Thymus (tissue), 11 donors: ENCODE data around the gene SUPT20H. TPM values are rescaled to one million over a fixed set of nuclear protein-coding genes. Genes with fewer than 3 reads are reported as not detected.

Experiments
- DNase-seq, 9 donors: peaks; one replicate each; pipeline ENCODE4 v3.0.0-alpha.2; 2013; ENCODE audit warnings: low spot score in 9 of 9, low read depth in 6 of 9, missing footprints in 1 of 9
- H3K27ac ChIP-seq, 2 donors: one replicate each; pipeline ENCODE4 v1.5.1; 2013; ENCODE audit warnings: control low read depth in 1 of 2, low read depth in 1 of 2, low read length in 1 of 2, mild to moderate bottlenecking in 1 of 2, moderate library complexity in 1 of 2
- H3K27me3 ChIP-seq, 2 donors: one replicate each; pipeline ENCODE4 v1.5.1; 2013; ENCODE audit warnings: low read length in 1 of 2; ENCODE audit not compliant: control insufficient read depth in 2 of 2, insufficient read depth in 1 of 2
- H3K36me3 ChIP-seq, 2 donors: one replicate each; pipeline ENCODE4 v1.5.1; 2013; ENCODE audit warnings: low read length in 1 of 2, mild to moderate bottlenecking in 1 of 2, moderate library complexity in 1 of 2; ENCODE audit not compliant: control insufficient read depth in 2 of 2, insufficient read depth in 2 of 2
- H3K4me1 ChIP-seq, 2 donors: one replicate each; pipeline ENCODE4 v1.5.1; 2013; ENCODE audit warnings: low read length in 2 of 2; ENCODE audit not compliant: control insufficient read depth in 2 of 2, insufficient read depth in 2 of 2
- H3K4me3 ChIP-seq, 2 donors: one replicate each; pipeline ENCODE4 v1.5.1; 2013; ENCODE audit warnings: low read length in 2 of 2, control low read depth in 1 of 2, mild to moderate bottlenecking in 1 of 2
- H3K9me3 ChIP-seq, 2 donors: one replicate each; pipeline ENCODE4 v1.5.1; 2013; ENCODE audit warnings: low read length in 1 of 2, mild to moderate bottlenecking in 1 of 2; ENCODE audit not compliant: control insufficient read depth in 2 of 2, insufficient read depth in 1 of 2
- WGBS: extraction: QIAGEN DNeasy Blood & Tissue Kit; methylation state at CpG from one replicate; pipeline ENCODE4 v1.1.7; 2013; 5-methylcytosine and 5-hydroxymethylcytosine counted together
- polyA plus RNA-seq: library from polyadenylated mRNA; stranded (reverse); fragments of 200-250 nt; gene quantifications from one replicate; pipeline ENCODE4 v1.2.3, GENCODE V29; 2013
- total RNA-seq: library from RNA; stranded (reverse); fragments of 120-200 nt; gene quantifications from one replicate; pipeline ENCODE4 v1.2.4, GENCODE V29; 2013
- donor health status: healthy.

The SUPT20H gene
- total and polyA plus RNA-seq, 2 donors = 31.3 to 45.4 TPM

DNA sequence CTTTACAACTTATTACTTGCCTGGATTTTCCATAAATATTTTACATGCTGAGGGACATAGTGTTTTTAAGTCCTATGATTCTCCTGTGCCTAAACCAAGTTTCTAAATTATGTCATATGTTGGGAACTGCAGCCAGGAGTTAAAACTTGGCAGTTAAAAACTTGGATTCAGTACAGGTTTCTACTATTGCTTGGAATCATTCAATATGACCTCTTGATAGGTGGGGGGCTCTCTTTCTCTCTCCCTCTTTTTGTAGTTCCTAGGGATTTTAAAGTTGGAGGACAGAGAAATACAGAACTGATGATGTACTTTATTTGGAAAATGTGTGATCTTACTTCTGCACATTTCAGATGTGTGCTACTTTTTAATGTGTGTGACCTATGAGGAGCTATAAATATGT, 41.2 kb upstream of the SUPT20H start:
- no peak overlapping the region for H3K4me3 ChIP-seq

DNA sequence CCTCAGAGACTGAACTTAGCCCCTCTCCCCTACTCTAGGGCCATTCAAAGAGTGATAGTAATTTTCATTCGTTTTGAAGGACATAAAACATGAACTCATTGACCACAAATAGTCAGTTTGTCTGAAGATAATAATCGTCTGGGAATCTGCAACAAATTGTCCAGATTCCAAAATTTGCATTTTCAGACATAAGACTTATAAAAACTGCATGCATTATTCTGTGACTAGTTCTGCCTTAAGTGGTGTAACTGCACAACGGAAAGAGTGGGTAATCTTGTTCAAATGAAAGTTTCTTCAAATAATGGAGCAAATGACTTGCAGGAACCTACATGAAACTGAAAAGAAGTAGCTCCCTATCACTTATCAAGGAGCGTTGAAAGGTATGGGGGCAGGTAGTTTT, 37.6 kb upstream of the SUPT20H start:
- DNase-seq = no peak
- no peaks in the 10 kb centered on the region for H3K9me3 ChIP-seq
- no peaks in the 10 kb centered on the region for H3K27me3 ChIP-seq
- WGBS = 85% methylated on average over 4 of the region's 4 CpGs
- H3K4me3 ChIP-seq = no peak overlapping the region
- no peak overlapping the region for H3K27ac ChIP-seq
- no peaks in the 10 kb centered on the region for H3K4me1 ChIP-seq
- no peaks in the 10 kb centered on the region for H3K36me3 ChIP-seq

More for the DNA sequence above, 41.2 kb upstream of the SUPT20H start:
- Histone ChIP-seq H3K36me3 (no peaks in the 10 kb centered on the region), H3K27me3 (no peaks in the 10 kb centered on the region), H3K9me3 (no peaks in the 10 kb centered on the region), H3K4me1 (no peaks in the 10 kb centered on the region), H3K27ac (no peak overlapping the region)
- DNase-seq = no peak

- Histone ChIP-seq H3K36me3 (no peaks in the 10 kb centered on the region), H3K27ac (no peak overlapping the region), H3K4me3 (no peak overlapping the region), H3K4me1 (no peaks in the 10 kb centered on the region), H3K9me3 (no peaks in the 10 kb centered on the region), H3K27me3 (no peaks in the 10 kb centered on the region)
- no peak for DNase-seq
- 89% methylated on average over 4 of the region's 4 CpGs for WGBS
Measured at GRCh38 chr13:37094840-37095239, 35.4 kb upstream of the SUPT20H start.

DNA sequence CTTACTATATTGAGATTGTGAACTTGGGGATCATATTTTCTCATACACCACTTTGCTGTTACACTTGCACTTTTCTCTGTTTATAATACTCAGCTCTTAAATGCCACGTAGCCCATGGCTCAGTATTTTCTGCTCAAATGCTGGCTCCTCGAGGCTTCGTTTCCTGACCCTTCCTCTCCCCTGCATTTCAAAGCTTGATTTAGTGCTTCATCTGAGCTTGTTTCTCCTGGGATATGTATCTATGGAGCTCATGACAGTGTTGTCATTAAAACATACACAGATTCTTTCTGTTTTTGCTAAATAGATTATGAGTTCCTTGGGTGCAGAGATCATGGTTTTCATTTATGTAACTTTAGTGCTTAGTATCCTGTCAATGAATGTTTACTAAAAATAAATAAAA, 34.6 kb upstream of the SUPT20H start:
- WGBS = 76% methylated on average over 3 of the region's 3 CpGs
- Histone ChIP-seq H3K9me3 (no peaks in the 10 kb centered on the region), H3K27ac (no peak overlapping the region)

DNA sequence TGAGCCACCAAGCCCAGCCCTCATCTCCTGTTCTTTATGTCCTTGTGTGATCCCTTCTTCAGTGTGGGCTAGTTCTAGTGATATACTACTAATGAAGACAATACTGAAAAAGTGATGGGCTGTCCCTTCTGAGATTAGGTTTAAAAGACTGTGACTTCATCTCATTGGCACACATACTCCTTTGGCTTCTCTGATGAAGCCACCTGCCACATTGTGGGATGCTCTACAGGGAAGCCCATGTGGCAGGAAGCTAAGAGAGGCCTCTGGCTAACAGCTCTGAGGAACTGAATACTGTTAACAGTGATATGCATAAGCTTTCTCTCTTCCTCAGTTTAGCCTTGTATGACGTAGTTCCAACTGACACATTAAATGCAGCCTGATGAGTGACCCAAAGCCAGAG, 32.3 kb upstream of the SUPT20H start:
- H3K4me1 ChIP-seq = no peaks in the 10 kb centered on the region
- DNase-seq = no peak
- H3K36me3 ChIP-seq = no peaks in the 10 kb centered on the region
- no peak overlapping the region for H3K4me3 ChIP-seq
- no peak overlapping the region for H3K27ac ChIP-seq
- no peaks in the 10 kb centered on the region for H3K9me3 ChIP-seq
- H3K27me3 ChIP-seq = no peaks in the 10 kb centered on the region
- 80% methylated on average over 1 of the region's 1 CpG for WGBS

More for the DNA sequence above, 34.6 kb upstream of the SUPT20H start:
- no peaks in the 10 kb centered on the region for H3K27me3 ChIP-seq
- H3K36me3 ChIP-seq = no peaks in the 10 kb centered on the region
- no peaks in the 10 kb centered on the region for H3K4me1 ChIP-seq
- no peak for DNase-seq
- no peak overlapping the region for H3K4me3 ChIP-seq

- WGBS = 91% methylated on average over 2 of the region's 2 CpGs
- Histone ChIP-seq H3K9me3 (no peaks in the 10 kb centered on the region), H3K4me1 (no peaks in the 10 kb centered on the region), H3K27me3 (no peaks in the 10 kb centered on the region), H3K4me3 (no peak overlapping the region), H3K27ac (no peak overlapping the region), H3K36me3 (no peaks in the 10 kb centered on the region)
- no peak for DNase-seq
Measured at GRCh38 chr13:37090912-37091311, 31.4 kb upstream of the SUPT20H start.

DNA sequence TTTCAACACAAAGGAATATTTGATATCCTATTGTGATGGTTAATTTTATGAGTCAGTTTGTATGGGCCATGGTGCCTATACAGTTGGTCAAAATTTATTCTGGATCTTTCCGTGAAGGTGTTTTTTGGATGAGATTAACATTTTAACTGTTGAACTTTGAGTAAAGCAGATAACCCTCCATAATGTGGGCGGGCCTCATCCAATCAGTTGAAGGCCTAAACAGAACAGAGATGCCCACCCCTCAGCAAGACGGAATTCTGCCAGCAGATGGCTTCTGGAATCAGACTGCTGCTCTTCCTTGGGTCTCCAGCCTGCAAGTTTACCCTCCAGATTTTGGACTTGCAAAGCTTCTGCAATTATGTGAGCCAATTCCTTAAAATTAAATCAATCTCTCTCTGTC, 30.0 kb upstream of the SUPT20H start:
- Histone ChIP-seq H3K27me3 (no peaks in the 10 kb centered on the region), H3K27ac (no peak overlapping the region), H3K4me1 (no peaks in the 10 kb centered on the region), H3K4me3 (no peak overlapping the region), H3K36me3 (no peaks in the 10 kb centered on the region), H3K9me3 (no peaks in the 10 kb centered on the region)
- no peak for DNase-seq
- WGBS = 95% methylated on average over 3 of the region's 3 CpGs

DNA sequence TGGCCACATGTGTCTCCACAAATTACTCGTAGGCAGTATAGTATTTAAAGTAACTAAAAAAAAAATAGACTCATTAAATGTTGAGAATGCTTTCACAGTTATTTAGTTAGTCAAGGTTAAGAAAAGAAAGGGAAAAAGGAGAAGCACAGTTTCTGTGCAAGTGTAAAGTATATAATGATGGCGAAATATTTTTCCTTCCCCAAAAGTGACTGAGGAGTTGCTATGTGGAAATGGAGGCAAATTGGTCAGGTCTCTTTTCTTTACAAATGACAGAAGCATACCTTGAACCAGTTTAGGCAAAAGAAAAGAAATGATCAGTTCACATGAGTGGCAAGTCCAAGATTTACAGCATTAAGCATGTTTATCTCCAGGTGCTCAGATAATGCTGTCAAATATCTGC, 28.0 kb upstream of the SUPT20H start:
- H3K9me3 ChIP-seq = no peaks in the 10 kb centered on the region
- DNase-seq = no peak
- no peaks in the 10 kb centered on the region for H3K4me1 ChIP-seq
- 82% methylated on average over 2 of the region's 2 CpGs for WGBS
- no peak overlapping the region for H3K4me3 ChIP-seq
- no peaks in the 10 kb centered on the region for H3K27me3 ChIP-seq
- no peaks in the 10 kb centered on the region for H3K36me3 ChIP-seq
- no peak overlapping the region for H3K27ac ChIP-seq

- Histone ChIP-seq H3K27me3 (no peaks in the 10 kb centered on the region), H3K9me3 (no peaks in the 10 kb centered on the region), H3K4me1 (no peaks in the 10 kb centered on the region), H3K4me3 (no peak overlapping the region), H3K36me3 (no peaks in the 10 kb centered on the region), H3K27ac (no peak overlapping the region)
- 84% methylated on average over 2 of the region's 2 CpGs for WGBS
- DNase-seq = no peak
Measured at GRCh38 chr13:37085606-37086005, 26.1 kb upstream of the SUPT20H start.

DNA sequence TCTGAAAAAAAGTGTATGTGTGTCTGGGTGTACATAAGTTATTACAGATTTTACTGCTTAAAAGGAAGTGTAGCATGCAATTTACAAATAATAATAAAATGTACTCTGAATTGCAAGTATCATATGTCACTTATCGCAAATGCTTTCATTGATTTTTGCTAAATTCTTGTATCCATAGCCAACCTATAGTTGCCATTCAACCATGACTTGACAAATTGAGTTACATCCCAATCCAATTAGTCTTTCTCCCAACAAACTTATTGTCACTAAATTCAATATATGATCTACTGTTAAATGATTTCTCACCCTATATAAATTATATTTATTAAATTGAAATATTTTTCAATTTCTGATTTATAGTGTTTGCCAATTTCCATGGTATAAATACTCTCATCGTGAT, 17.3 kb upstream of the SUPT20H start:
- no peak overlapping the region for H3K4me3 ChIP-seq
- no peaks in the 10 kb centered on the region for H3K27me3 ChIP-seq
- DNase-seq = no peak
- WGBS = 99% methylated on average over 2 of the region's 2 CpGs
- no peaks in the 10 kb centered on the region for H3K4me1 ChIP-seq
- H3K36me3 ChIP-seq = no peaks in the 10 kb centered on the region
- H3K27ac ChIP-seq = no peak overlapping the region
- no peaks in the 10 kb centered on the region for H3K9me3 ChIP-seq
